ENCODE data around the gene CHTF18. TPM values are rescaled to one million over a fixed set of nuclear protein-coding genes. Genes with fewer than 3 reads are reported as not detected.

Gene CHTF18
- total and polyA plus RNA-seq, 2 donors from 2014 or later, result 4.2 to 16.0 TPM

- no peaks in the 10 kb centered on the region for H3K9me3 ChIP-seq (ENCODE audit: control insufficient read depth in 2 of 3, insufficient read depth in 1 of 3, low read length in 3 of 3)
- H3K27ac ChIP-seq (ENCODE audit: low read depth in 2 of 2, low read length in 2 of 2), result peak overlapping the region in 1 of 2 donors; percentile 65
- no peak for TF ChIP-seq CTCF (IDR thresholded peaks at IDR 0.05; ENCODE audit: borderline replicate concordance, extremely low read depth, insufficient read depth)
- no peak overlapping the region for H3K9ac ChIP-seq (ENCODE audit: low read length in 3 of 3)
- no peaks in the 10 kb centered on the region for H3K36me3 ChIP-seq (ENCODE audit: control insufficient read depth in 2 of 3, insufficient read depth in 3 of 3, low read length in 3 of 3)
- H3K4me1 ChIP-seq (ENCODE audit: control insufficient read depth in 2 of 3, insufficient read depth in 2 of 3, low read depth in 1 of 3, low read length in 3 of 3), result no peaks in the 10 kb centered on the region
- FAIRE-seq (no peak), DNase-seq (peak in 2 of 5 donors; percentile 40 to 71)
- H3K4me3 ChIP-seq (ENCODE audit: low read length in 3 of 3), result no peak overlapping the region
- intact Hi-C loops (cut with DNase I), result no loop called here
- H3K27me3 ChIP-seq (ENCODE audit: control insufficient read depth, insufficient read depth, low read length), result no peaks in the 10 kb centered on the region
Measured at GRCh38 chr16:842711-843560, 54.5 kb downstream of the CHTF18 start.

GRCh38 chr16:843771-844170 is 55.4 kb downstream of the CHTF18 start:
- TF ChIP-seq CTCF (IDR thresholded peaks at IDR 0.05; ENCODE audit: borderline replicate concordance, extremely low read depth, insufficient read depth), result no peak
- DNase-seq, result peak in 1 of 5 donors; percentile 65
- Histone ChIP-seq H3K36me3 (ENCODE audit: control insufficient read depth in 2 of 3, insufficient read depth in 3 of 3, low read length in 3 of 3) (no peaks in the 10 kb centered on the region), H3K4me1 (ENCODE audit: control insufficient read depth in 2 of 3, insufficient read depth in 2 of 3, low read depth in 1 of 3, low read length in 3 of 3) (no peaks in the 10 kb centered on the region), H3K9me3 (ENCODE audit: control insufficient read depth in 2 of 3, insufficient read depth in 1 of 3, low read length in 3 of 3) (no peaks in the 10 kb centered on the region), H3K27me3 (ENCODE audit: control insufficient read depth, insufficient read depth, low read length) (no peaks in the 10 kb centered on the region), H3K4me3 (ENCODE audit: low read length in 3 of 3) (no peak overlapping the region), H3K27ac (ENCODE audit: low read depth in 2 of 2, low read length in 2 of 2) (no peak overlapping the region), H3K9ac (ENCODE audit: low read length in 3 of 3) (no peak overlapping the region)
- intact Hi-C loops (cut with DNase I), result no loop called here
- no peak for FAIRE-seq

- no peak for FAIRE-seq
- no peak for TF ChIP-seq CTCF (IDR thresholded peaks at IDR 0.05; ENCODE audit: borderline replicate concordance, extremely low read depth, insufficient read depth)
- peak in 1 of 5 donors; percentile 63 for DNase-seq
- Histone ChIP-seq H3K27me3 (ENCODE audit: control insufficient read depth, insufficient read depth, low read length) (no peaks in the 10 kb centered on the region), H3K36me3 (ENCODE audit: control insufficient read depth in 2 of 3, insufficient read depth in 3 of 3, low read length in 3 of 3) (no peaks in the 10 kb centered on the region), H3K4me3 (ENCODE audit: low read length in 3 of 3) (no peak overlapping the region), H3K27ac (ENCODE audit: low read depth in 2 of 2, low read length in 2 of 2) (no peak overlapping the region), H3K4me1 (ENCODE audit: control insufficient read depth in 2 of 3, insufficient read depth in 2 of 3, low read depth in 1 of 3, low read length in 3 of 3) (no peaks in the 10 kb centered on the region), H3K9ac (ENCODE audit: low read length in 3 of 3) (no peak overlapping the region), H3K9me3 (ENCODE audit: control insufficient read depth in 2 of 3, insufficient read depth in 1 of 3, low read length in 3 of 3) (no peaks in the 10 kb centered on the region)
- intact Hi-C loops (cut with DNase I), result no loop called here
Measured at GRCh38 chr16:844638-845350, 56.4 kb downstream of the CHTF18 start.

Data from kidney (tissue), 14 donors.